NK-92 (cell line): ENCODE measurements around the gene UACA.
"Not testable (repeated sequence)": the region's sequence is repeated elsewhere in the genome, so short reads cannot be mapped to it uniquely, and the experiment has no call there.

Source experiments
- DNase-seq: peaks from one replicate; lab custom pipeline; 2025; ENCODE audit not compliant: unreplicated experiment; lab: John Stamatoyannopoulos, UW

The UACA gene

DNA sequence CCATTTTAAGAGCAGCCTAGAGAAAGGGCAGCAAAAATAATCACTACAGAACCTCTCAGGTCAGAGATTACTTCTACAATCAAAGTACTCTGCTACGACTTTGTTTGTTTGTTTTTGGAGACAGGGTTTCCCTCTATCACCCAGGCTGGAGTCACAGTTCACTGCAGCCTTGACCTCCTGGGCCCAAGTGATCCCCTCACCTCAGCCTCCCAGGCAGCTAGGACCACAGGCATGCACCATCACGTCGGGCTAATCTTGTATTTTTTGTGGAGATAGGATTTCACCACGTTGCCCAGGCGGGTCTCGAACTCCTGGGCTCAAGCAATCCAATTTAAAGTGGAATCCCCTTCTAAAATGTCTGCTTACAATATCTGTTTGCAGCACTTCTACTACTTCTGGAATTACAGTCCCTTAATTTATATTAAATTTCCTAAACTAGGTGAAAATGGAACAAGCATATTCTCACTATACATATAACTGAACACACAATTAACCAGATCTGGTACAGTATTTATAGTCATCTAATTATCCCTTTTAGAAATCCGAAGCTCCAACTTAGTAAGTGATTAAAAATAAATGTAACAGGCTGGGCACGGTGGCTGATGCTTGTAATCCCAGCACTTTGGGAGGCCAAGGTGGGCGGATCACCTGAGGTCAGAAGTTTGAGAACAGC lies 4.4 kb downstream of the UACA start:
- no peak for DNase-seq

DNA sequence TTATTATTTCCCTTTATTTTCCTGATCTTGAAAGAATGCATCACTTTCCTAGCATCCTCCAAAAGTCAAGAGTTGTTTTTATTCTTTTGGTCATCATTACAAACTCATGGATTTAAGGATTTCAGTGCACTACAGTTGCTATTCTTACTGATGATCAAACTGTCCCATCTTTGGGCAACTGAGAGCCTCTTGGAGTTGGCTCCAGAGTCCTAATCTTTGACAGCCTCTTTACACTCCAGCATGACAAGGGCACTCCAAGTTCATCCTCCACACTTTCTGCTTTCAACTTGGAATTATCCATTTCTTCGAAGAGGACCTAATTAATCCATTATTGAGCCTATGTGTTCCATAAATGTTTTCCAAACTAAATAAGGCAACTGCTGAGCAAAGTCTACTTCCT lies 5.7 kb downstream of the UACA start:
- no peak for DNase-seq

DNA sequence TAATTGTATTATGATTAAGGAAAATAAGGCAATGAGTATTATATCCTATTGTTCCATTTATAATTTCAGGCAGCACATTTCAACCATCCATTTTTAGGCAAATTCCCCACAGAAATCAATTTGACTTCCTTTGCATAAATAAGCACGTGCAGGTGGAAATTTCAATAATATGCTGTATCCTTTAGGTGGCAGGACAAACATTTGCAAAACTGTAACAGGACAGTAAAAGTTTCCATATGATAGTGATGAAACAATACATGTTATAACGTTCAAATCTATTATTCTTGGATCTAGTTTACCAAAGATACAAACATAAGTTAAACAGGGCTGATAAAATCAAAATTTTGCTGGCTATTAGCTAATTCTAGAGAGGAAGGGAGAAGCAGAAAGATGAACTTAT lies 8.5 kb downstream of the UACA start:
- no peak for DNase-seq

DNA sequence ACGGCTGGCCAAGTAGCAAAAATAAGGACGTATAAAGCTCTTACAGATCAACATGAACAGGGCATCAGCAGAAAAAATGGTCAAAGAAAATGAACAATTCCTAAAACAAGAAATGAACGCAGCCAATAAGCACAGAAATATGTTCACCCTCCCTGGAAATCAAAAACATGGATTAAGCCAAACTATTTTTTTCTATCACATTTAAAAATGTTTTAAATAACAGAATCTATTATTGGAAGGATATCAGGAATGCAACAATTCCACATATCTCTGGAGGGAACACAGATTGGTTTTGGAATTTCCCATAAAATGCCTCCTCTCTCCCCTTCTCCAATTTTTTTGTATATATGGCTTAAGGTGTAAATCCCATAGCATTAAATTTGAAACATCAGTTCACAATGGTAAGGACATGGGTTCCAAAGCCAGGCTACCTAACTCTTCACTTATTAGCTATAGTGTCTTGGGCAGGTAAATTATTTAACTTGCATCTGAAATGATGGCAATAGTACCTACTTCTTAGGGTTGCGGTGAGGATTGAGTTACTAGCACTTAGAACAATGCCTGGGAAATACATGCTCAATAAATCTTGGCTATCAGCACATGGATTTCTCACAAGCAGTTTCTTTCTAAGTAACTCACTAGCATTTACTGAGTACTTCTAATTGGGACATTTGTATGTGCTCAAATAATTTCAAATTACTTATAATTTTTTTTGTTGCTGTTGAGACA lies 10.1 kb downstream of the UACA start:
- no peak for DNase-seq

DNA sequence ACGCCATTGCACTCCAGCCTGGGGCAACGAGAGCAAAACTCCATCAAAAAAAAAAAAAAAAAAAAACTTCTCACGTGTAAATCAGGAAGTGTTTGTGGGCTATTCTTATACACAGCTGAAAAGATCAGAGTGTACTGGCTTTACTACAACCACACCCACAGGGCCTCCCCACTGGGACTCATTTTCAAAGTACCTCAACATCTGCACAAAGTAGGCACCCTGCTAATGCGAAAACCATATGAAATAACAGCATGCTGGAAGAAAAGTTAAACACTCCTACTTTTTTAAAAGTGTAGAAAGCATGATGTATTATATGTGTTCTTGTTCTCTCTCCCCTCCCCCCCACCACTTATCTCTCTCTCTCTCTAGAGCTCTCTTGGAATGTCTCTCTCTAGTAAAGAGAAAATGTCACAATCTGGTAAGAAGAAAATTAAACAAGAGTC lies 11.1 kb downstream of the UACA start:
- no peak for DNase-seq

DNA sequence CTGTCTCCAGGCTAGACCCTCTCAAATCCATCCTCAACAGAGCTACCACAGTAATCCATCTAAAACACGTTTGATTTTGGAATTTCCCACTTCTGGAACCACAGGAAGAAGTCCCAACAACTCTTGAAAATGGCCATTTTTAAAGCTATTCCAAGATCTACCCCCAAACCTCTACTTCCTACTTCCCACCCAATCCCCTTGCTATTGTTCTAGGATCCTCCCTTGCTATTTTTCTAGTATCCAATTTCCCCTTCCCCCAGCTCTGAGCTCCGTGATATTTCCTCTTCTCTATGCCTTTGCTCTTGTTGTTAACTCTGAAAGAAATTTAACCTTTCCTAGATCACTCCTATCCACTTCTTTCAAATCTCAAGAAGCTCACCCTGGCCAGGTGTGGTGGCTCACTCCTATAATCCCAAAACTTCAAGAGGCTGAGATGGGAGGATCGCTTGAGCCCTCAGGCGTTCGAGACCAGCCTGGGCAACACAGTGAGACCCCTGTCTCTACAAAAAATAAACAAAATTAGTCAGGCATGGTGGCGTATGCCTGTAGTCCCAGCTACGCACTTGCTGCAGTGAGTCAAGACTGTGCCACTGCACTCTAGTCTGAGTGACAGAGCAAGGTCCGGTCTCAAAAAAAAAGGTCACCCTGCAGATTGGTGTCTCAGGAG lies 13.0 kb downstream of the UACA start:
- no peak for DNase-seq

DNA sequence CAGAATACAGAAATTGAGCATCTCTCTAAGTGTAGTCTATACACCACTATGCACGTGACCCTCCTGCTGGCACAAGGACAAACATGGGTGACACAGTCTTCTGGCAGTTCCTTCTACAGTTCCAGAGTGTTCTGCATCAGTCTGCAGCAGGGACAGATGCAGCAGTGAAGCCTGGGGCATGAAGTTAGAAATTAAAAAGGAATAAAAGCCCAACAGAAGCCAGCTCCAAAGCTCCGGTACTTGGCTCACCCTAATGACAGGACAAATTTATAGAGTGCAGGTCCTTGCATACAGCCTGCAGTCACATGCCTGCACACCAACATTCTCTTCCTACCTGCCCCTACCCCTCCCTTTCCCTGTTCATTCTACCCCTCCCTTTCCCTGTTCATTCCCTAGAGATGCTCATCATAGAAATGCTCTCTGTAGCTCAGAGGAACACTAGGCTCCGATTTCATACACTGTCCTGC lies 15.0 kb downstream of the UACA start:
- DNase-seq = no peak

DNA sequence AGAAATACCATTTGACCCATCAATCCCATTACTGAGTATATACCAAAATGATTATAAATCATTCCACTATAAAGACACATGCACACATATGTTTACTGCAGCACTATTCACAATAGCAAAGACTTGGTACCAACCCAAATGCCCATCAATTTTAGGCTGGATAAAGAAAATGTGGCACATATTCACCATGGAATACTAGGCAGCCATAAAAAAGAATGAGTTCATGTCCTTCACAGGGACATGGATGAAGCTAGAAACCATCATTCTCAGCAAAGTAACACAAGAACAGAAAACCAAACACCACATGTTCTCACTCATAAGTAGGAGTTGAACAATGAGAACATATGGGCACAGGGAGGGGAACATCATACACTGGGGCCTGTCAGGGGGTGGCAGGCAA lies 16.8 kb downstream of the UACA start:
- not testable (repeated sequence) for DNase-seq

DNA sequence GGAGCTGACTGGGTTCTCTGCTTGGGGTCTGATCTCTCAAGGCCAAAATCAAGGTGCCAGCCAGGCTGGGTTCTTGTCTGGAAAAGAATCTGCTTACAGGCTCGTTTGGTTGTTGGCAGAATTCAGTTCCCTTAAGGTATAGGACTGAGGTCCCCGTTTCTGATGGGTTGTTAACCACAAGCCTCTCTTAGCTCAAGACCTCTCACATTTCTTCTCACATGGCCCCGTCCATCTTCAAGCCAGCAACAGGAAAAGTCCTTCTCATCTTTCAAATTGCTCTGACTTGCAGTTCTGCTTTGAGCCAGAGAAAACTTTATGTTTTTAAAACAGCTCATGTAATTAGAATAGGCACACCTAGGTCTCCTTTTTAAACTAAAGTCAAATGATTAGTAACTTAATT lies 20.4 kb downstream of the UACA start:
- DNase-seq = no peak

DNA sequence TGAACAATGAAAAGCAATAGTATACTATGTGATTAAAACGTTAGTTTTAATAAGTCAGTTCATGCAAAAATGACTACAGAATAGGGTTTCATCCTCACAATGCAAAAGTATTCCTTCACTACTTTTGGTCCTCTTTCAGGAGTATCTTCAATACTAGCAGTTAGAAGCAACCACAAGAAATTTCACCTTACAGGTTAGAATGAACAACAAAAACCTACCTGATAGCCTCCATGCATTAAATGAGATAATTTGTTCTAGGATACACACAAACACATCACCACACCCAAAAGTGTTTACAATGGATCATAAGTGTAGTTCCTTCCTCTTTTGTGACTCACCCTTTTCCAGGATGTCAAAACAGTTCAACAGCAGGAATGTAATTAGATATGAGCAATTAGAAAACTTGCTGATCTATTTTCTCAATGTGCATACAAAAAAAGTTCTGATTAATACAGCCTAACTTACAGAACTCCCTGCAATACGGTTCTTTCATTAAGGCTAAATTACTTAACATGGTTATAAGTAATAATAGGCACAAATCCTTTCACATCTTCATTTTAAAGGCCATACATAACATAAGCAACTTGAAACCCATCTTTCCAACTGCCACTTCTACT lies 21.6 kb downstream of the UACA start:
- no peak for DNase-seq

DNA sequence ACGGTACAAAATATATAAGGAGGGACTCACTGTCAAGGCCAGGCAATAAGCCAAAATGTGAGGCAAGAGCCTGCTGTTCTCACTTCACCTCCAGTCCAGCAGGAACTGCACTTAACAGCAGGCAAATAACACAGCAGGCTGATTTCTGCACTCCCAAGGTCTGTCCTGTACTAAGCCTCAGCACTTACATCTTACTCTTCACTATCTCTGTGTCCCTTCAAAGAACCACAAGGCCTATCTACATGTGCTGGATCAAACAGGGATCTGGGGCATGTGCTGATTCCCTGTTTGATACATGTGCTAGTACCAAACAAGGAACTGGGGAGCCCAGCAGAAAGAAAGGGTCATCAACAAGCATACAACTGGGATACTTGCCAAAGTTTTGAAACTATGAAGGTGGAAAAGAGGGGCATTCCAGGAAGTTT lies 22.2 kb downstream of the UACA start:
- DNase-seq = no peak

DNA sequence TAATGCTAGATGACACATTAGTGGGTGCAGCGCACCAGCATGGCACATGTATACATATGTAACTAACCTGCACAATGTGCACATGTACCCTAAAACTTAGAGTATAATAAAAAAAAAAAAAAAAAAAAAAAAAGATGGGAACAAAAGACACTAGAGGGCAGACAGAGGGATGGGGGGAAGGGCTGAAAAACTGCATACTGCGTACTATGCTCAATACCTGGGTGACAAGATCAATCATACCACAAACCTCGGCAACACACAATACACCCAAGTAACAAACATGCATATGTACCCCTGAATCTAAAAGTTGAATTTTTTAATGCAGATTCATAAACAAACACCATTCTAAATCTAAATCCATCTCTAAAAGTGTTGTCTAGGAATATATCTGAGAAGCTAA lies 28.3 kb downstream of the UACA start:
- DNase-seq = not testable (repeated sequence)

DNA sequence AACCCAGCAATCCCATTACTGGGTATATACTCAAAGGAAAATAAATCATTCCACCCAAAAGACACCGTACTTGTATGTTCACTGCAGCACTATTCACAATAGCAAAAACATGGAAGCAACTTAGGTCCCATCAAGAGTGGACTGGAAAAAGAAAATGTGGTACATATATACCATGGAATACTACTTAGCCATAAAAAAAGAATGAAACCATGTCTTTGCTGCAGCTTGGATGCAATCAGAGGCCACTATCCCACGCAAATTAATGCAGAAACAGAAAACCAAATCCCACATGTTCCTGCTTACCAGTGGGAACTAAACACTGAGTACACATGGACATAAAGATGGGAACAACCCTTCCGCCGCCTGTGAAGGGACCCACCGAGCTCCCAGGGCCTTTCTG lies 34.2 kb downstream of the UACA start:
- DNase-seq = no peak

DNA sequence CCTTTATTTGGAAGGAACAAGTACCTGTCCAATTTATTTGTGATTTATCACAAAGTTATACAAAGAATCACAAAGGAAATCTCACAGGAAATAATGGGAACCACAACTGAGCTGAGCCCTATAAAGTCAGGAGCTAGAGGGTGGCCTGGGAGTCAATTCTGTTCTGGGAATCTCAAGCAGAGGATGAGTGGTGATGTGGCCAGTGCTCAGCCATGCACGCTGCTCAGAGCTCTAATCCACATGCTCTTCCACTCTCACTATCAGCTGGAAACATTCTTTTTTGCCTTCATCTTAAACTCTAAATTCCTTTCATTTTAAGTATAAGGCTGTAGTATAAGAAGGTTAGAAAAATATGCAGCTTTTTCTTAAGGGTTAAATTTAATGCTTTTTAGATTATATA lies 36.6 kb downstream of the UACA start:
- DNase-seq = no peak

DNA sequence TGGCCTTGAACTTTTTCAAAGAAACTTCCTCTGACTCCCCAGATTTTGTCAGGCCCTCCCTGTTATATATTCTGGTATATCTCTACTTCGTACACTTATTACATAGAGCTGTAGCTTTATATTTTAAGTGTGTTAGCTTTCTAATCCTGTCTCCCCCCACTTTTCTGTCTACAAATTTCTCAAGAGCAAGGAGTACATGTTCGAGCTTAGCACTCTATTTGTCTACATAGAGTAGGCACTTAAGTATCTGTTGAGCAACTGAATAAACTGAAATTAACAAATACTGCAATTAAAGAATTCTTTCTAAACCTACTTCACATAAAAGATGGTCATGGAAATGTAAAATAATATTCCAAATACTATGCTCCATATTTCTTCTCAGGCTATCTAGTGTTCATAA lies 39.4 kb downstream of the UACA start:
- no peak for DNase-seq

DNA sequence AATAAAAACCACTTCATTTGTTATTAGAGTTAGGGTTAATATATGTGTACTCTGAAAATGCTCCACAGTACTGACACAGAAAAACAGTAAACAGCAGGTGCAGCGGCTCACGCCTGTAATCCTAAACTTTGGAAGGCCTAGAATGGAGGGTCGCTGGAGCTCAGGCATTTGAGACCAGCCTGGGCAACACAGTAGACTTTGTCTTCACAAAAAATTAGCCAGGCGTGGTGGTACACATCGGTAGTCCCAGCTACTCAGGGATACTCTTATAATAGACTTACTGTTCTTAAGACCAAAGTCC lies 40.3 kb downstream of the UACA start:
- DNase-seq = no peak

DNA sequence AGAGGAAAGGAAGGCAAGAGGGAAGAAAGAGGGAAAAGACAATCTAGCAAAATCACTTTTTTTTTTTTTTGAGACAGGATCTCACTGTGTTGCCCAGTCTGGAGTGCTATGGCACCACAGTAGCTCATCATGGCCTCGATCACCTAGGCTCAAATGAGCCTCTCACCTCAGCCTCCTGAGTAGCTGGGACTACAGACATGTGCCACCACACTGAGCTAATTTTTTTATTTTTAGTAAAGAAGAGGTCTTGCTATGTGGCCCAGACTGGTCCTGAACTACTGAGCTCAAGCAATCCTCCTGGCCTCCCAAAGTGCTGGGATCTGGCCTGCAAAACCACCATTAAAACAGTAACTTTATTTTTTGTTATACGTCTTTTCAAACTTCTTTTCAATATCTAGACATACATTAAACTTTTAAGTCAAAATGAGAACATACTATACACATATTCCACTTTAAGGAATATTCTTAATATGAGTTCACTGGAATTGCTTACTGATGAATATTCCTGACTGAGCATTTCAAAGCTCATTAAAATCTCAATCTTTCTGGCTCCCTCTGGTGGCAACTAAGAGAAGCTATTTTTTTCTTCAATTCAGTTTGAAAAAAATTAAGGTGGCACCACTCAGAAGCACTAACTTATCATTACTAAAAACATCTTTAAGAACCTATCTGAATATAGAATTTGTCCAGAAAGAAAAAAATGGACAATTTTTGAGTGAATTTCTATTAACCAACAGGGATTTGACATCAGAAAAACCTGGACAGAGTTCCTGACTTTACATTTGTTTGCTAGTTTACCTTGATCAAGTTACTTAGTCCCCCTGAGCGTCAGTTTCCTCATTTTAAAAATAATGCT lies 40.9 kb downstream of the UACA start:
- DNase-seq = no peak

DNA sequence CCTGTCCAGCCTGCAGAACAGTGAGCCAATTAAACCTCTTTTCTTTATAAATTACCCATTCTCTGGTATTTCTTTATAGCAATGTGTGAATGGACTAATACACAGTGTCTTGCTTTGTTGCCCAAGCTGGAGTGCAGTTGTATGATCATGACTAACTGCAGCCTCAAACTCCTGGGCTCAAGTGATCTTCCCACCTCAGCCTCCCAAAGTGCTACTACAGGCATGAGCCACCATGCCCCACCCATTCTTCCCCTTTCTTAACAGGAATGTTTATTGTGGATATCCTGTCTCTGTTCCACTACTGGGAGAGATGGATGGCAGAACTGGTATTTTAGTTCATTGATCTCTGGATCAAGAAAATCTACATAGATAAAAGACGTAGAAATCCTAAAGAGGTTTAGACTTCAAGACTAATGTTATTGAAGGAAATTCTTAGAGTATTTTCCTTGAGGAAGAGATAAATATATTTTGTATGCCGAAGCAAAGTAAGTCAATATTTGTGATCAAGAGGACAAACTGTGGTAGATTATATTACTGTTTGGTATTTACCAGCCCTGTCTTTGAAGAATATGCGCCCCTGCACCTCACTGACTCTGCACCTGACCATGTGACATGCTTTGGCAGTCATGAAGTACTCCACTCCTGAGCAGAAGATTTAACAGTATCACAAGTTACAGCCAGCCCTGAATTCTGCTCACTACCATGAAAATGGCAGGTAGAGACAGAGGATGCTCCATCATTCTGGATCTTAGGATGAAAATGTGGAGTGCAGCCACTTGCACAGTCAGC lies 42.9 kb downstream of the UACA start:
- DNase-seq = no peak

DNA sequence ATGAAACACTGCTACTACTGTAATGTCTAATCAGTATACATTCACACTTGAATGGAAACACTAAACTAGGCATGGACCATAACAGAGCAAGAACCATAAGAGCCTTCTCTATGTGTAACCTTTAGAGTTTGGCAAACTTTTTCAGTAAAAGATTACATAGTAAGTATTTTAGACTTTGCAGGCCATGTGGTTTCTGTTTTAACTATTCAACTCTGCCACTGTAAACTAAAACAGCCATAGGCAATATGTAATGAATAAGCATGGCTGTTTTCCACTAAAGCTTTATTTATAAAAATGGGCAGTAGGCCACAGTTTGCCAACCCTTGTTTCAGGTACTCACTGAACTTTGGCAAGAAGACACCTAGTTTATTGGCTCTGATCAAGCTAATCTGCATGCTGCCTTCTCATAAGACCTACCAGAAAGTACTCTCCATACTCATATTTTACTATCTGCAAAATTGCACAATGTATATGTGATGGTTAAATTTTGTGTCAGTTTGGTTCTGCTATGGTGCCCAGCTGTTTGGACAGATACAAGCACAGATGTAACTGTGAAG lies 46.0 kb downstream of the UACA start:
- no peak for DNase-seq
